ENCODE results near the gene VPS39.

The VPS39 gene

DNA sequence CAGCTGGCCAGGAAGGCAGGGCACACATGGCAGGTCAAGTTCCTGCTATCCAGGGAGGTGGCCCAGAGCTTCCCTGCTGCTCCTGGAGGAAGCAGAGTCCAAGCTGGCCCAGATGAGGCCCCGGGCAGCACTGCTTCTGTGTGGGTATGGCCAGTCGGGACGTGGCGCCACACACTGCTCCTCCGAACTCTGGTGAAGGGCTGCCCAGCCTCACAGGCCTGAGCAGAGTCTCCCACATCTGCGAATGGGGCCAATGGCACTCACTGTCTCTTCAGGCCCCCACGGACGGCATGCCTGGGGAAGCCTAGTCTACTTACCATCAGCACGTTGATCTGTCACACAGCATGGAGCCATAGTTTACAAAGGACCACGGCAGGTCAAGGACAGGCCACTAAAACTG is 49.2 kb downstream of the VPS39 start:
- Histone ChIP-seq H3K4me3 (ENCODE audit: low read depth in 1 of 2, low read length in 2 of 2) (no peak overlapping the region), H3K79me2 (ENCODE audit: insufficient read depth, low read length) (no peaks in the 10 kb centered on the region), H3K36me3 (ENCODE audit: insufficient read depth, low read length) (peaks cover 46% of the 10 kb centered on the region), H3K27ac (ENCODE audit: low read length) (no peak overlapping the region), H3K4me2 (ENCODE audit: insufficient read depth, low read length) (no peak overlapping the region), H3K4me1 (ENCODE audit: insufficient read depth, low read length) (no peaks in the 10 kb centered on the region), H2AFZ (ENCODE audit: low read depth, low read length) (no peak overlapping the region), H3K9me3 (ENCODE audit: insufficient read depth, low read length, severe bottlenecking) (no peaks in the 10 kb centered on the region), H3K27me3 (ENCODE audit: insufficient read depth, low read length, poor library complexity) (no peaks in the 10 kb centered on the region), H4K20me1 (ENCODE audit: insufficient read depth, low read length) (no peaks in the 10 kb centered on the region), H3K9ac (ENCODE audit: low read depth, low read length) (no peak overlapping the region)
- TF ChIP-seq, protein P1, sequence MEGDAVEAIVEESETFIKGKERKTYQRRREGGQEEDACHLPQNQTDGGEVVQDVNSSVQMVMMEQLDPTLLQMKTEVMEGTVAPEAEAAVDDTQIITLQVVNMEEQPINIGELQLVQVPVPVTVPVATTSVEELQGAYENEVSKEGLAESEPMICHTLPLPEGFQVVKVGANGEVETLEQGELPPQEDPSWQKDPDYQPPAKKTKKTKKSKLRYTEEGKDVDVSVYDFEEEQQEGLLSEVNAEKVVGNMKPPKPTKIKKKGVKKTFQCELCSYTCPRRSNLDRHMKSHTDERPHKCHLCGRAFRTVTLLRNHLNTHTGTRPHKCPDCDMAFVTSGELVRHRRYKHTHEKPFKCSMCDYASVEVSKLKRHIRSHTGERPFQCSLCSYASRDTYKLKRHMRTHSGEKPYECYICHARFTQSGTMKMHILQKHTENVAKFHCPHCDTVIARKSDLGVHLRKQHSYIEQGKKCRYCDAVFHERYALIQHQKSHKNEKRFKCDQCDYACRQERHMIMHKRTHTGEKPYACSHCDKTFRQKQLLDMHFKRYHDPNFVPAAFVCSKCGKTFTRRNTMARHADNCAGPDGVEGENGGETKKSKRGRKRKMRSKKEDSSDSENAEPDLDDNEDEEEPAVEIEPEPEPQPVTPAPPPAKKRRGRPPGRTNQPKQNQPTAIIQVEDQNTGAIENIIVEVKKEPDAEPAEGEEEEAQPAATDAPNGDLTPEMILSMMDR (IDR thresholded peaks at IDR 0.05; ENCODE audit: borderline replicate concordance, extremely low read depth, low read length, poor library complexity, severe bottlenecking), result no peak
- TF ChIP-seq EZH2 (IDR thresholded peaks at IDR 0.05; ENCODE audit: borderline replicate concordance, low read depth, low read length, severe bottlenecking), result no peak
- no peak for ATAC-seq (ENCODE audit: insufficient read depth, low read depth)
- no peak for DNase-seq

- Histone ChIP-seq H3K27me3 (ENCODE audit: insufficient read depth, low read length, poor library complexity) (no peaks in the 10 kb centered on the region), H3K4me2 (ENCODE audit: insufficient read depth, low read length) (no peak overlapping the region), H3K27ac (ENCODE audit: low read length) (no peak overlapping the region), H2AFZ (ENCODE audit: low read depth, low read length) (no peak overlapping the region), H4K20me1 (ENCODE audit: insufficient read depth, low read length) (no peaks in the 10 kb centered on the region), H3K9me3 (ENCODE audit: insufficient read depth, low read length, severe bottlenecking) (no peaks in the 10 kb centered on the region), H3K9ac (ENCODE audit: low read depth, low read length) (no peak overlapping the region), H3K36me3 (ENCODE audit: insufficient read depth, low read length) (peaks cover 39% of the 10 kb centered on the region), H3K79me2 (ENCODE audit: insufficient read depth, low read length) (no peaks in the 10 kb centered on the region), H3K4me1 (ENCODE audit: insufficient read depth, low read length) (no peaks in the 10 kb centered on the region), H3K4me3 (ENCODE audit: low read depth in 1 of 2, low read length in 2 of 2) (no peak overlapping the region)
- DNase-seq (no peak), ATAC-seq (ENCODE audit: insufficient read depth, low read depth) (no peak)
- TF ChIP-seq EZH2 (IDR thresholded peaks at IDR 0.05; ENCODE audit: borderline replicate concordance, low read depth, low read length, severe bottlenecking), result no peak
- TF ChIP-seq, protein P1 (IDR thresholded peaks at IDR 0.05; ENCODE audit: borderline replicate concordance, extremely low read depth, low read length, poor library complexity, severe bottlenecking), result no peak
Observed at GRCh38 chr15:42157981-42158765, 49.9 kb downstream of the VPS39 start.

- Histone ChIP-seq H3K4me3 (ENCODE audit: low read depth in 1 of 2, low read length in 2 of 2) (no peak overlapping the region), H4K20me1 (ENCODE audit: insufficient read depth, low read length) (no peaks in the 10 kb centered on the region), H3K27me3 (ENCODE audit: insufficient read depth, low read length, poor library complexity) (no peaks in the 10 kb centered on the region), H3K36me3 (ENCODE audit: insufficient read depth, low read length) (peaks cover 32% of the 10 kb centered on the region), H3K27ac (ENCODE audit: low read length) (no peak overlapping the region), H3K79me2 (ENCODE audit: insufficient read depth, low read length) (no peaks in the 10 kb centered on the region), H3K4me2 (ENCODE audit: insufficient read depth, low read length) (no peak overlapping the region), H3K9ac (ENCODE audit: low read depth, low read length) (no peak overlapping the region), H2AFZ (ENCODE audit: low read depth, low read length) (no peak overlapping the region), H3K9me3 (ENCODE audit: insufficient read depth, low read length, severe bottlenecking) (no peaks in the 10 kb centered on the region), H3K4me1 (ENCODE audit: insufficient read depth, low read length) (no peaks in the 10 kb centered on the region)
- no peak for DNase-seq
- TF ChIP-seq EZH2 (IDR thresholded peaks at IDR 0.05; ENCODE audit: borderline replicate concordance, low read depth, low read length, severe bottlenecking), result no peak
- TF ChIP-seq, protein P1 (IDR thresholded peaks at IDR 0.05; ENCODE audit: borderline replicate concordance, extremely low read depth, low read length, poor library complexity, severe bottlenecking), result no peak
- ATAC-seq (ENCODE audit: insufficient read depth, low read depth), result no peak
Observed at GRCh38 chr15:42157381-42157780, 50.7 kb downstream of the VPS39 start.

Measured in DND-41 (cell line).